Stimulated activated CD8-positive, alpha-beta memory T cell treated with anti-CD3 and anti-CD28 coated beads, Interleukin-15, amount 100 ng/mL, for 24 hours (primary cell): ENCODE data around the gene SLC29A2.
A peak's percentile ranks its signal among the peaks of the same experiment; 100 is the strongest.
"Not testable (repeated sequence)": the region's sequence is repeated elsewhere in the genome, so short reads cannot be mapped to it uniquely, and the experiment has no call there.

Experiments
- DNase-seq: peaks from one replicate; pipeline ENCODE4 v3.0.0-alpha.2; 2020; ENCODE audit warnings: low read depth

The SLC29A2 gene

DNA sequence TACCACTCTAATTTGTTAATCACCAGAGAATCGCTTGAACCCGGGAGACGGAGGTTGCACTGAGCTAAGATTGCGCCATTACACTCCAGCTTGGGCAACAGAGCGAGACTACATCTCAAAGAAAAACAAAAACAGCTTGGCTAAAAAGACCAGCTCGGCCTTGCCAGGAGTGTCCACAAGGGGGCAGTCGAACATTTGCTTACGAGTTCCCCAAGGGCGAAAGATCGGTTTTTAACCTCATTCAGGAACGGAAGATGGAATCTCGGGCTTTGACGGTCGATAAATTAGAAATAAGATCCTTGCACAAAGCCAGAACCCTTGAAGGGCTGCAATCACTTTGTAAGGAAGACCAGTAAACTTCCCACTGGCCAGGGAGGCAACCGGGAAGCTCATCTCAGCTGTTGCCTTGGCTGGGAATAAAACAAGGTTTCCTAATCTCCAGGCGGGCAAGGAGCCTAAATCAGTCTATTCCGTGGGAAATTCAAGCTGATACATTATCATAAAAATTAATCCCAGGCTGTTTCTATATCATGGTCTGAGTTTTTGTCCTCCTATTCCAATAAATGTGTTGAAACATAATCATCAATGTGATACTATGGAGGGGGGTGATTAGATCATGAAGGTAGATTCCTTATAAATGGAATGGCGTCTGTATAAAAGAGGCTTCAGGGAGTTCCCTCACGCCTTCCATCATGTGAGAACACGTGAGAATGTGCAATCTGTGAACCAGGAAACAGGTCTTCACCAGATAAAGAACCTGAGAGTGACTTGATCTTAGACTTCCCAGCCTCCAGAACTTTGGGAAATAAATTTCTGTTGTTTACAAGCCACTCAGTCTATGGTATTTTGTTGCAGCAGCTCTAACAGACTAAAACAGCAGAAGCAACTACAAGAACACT, 14.9 kb upstream of the SLC29A2 start:
- DNase-seq: peak; percentile 67

DNA sequence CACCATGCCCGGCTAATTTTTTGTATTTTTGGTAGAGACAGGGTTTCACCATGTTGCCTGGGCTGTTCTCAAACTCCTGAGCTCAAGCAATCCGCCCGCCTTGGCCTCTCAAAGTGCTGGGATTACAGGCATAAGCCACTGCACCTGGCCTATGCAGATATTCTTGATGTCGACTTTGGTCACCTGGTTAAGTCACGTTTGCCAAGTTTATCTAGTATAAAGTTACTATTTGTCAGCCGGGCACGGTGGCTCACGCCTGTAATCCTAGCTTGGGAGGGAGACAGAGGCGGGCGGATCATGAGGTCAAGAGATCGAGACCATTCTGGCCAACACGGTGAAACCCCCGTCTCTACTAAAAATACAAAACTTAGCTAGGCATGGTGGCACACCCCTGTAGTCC, 12.8 kb upstream of the SLC29A2 start:
- not testable (repeated sequence) for DNase-seq

GRCh38 chr11:66380264-66380663, 8.7 kb upstream of the SLC29A2 start:
- not testable (repeated sequence) for DNase-seq

GRCh38 chr11:66373690-66374287, 2.2 kb upstream of the SLC29A2 start:
- not testable (repeated sequence) for DNase-seq

DNA sequence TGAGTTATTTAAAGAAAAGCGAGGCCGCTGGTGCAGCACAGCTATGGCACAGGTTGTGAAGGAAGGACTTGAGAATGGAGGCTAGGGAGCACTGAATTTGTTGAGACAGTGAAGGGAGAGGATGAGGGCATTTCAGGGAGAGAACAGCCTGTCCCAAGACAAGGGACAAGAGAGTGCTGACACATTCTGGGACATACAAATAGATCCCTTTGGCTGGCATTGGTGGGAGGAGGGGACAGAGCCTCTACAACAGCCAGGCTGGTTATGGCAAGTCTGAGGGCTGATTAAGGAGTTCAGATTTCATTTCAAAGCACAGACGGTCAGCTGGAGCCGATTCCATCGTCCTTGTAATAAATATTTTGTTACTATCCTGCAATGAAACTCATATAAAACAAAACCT, 1.7 kb upstream of the SLC29A2 start:
- DNase-seq: no peak

DNA sequence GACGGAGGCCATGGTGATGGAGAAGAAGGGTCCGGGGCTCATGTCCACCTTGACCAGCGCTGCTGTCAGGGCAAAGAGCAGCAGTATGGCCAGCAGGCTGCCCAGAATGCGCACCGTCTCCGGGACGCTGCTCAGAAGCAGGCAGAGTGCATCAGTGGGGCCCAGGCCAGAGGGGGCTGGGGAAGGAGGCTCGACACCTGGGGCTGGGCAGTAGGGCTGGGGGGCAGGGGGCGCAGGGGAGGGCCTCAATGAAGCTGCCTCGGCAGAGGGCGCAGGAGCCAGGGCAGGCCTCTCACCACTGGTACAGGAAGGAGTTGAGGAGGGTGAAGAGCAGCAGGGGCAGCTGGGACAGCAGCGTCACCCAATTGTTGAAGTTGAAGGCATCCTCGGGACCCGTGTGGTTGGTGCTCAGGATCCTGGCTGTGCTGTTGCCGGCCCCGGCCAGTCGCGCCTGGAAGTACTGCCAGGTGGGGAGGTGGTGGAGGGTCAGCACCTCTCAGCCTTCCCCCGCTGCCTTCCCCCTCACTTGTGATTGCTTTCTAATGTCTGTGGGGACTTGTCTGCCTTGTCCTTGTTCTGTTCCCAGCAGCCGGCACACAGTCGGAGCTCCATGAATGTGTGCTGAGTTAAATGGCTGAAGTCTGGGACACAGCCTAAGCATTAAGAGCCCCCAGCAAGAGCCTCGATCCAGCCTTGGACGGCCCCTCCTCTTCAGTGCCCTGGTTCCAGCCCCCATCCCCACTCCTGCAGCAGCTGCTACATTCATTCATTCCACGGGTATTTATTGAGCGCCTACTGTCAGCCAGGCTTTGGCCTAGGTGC, 2.3 kb downstream of the SLC29A2 start:
- no peak for DNase-seq

DNA sequence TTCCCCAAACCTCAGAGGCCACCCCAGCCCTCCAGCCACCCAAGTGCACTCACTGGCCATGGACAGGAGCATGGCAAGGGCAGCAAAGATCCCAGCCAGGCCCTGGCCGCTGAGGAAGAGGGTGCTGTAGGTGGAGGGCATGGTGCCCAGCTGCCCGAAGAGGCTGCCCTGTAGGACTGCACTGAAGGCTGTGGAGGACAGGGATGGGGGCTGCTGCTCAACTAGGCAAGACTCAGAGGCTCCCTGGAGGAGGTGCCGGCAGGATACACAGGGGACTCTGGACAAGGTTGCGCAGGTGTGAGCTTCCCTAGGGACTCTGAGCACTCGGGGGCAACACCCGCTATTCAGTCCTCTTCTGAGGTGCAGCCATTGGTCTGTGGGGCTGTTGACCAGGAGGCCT, 3.1 kb downstream of the SLC29A2 start:
- no peak for DNase-seq

GRCh38 chr11:66367561-66368312, 3.8 kb downstream of the SLC29A2 start:
- no peak for DNase-seq

DNA sequence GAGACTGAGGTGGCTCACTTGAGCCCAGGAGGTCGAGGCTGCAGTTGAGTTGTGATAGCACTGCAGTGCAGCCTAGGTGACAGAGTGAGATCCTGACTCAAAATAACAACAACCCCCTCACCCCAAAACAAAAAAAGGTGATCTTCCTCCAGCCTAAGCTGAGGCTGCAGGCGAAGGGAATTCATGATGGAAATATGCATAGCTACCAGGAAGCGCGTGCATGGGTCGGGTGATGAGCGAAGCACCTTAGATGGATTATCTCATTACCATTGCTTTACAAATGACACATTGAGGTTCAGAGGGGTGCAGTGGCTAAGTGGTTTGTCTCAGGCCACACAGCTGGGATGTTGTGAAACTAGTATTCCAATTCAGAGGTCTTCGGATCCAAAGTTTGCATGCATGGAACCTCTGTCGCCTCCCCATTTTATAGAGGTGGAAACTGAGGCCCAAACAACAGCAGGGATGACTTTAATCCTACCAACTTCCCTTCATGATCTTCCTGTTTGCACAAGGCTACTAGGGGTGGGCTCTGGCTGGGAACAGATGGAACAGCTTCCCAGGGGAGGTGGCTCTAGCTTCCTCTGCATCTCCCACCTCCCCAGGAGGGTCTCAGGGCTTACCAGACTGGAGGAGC, 4.6 kb downstream of the SLC29A2 start:
- no peak for DNase-seq

- DNase-seq: no peak
Measured at GRCh38 chr11:66365711-66366619, 5.6 kb downstream of the SLC29A2 start.

- no peak for DNase-seq
Measured at GRCh38 chr11:66365166-66365565, 6.4 kb downstream of the SLC29A2 start.

GRCh38 chr11:66363805-66364535, 7.6 kb downstream of the SLC29A2 start:
- peak; percentile 72 for DNase-seq

DNA sequence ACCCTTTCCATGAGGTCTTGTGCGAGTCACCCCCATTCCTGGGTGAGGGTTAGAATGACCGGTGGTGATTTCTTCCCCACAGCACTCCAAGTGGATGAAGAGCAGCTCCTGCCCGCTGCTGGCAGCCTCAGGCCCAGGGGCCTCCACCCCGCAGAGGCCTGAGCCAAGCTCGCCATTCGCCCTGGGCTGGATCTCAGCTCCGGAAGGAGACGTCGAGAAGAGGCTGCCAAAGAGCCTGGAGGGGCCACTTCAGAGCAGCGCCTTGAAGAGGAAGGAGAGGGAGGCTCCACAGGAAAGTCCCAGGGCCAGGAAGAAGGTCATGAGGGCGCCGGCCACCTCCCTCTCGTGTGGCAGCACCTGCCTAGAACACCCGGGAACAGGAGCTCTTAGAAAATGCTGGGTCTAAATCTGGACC, 8.4 kb downstream of the SLC29A2 start:
- no peak for DNase-seq

- DNase-seq: no peak
Measured at GRCh38 chr11:66362481-66363147, 8.9 kb downstream of the SLC29A2 start.

- DNase-seq: no peak
Measured at GRCh38 chr11:66361502-66361941, 10.0 kb downstream of the SLC29A2 start.

DNA sequence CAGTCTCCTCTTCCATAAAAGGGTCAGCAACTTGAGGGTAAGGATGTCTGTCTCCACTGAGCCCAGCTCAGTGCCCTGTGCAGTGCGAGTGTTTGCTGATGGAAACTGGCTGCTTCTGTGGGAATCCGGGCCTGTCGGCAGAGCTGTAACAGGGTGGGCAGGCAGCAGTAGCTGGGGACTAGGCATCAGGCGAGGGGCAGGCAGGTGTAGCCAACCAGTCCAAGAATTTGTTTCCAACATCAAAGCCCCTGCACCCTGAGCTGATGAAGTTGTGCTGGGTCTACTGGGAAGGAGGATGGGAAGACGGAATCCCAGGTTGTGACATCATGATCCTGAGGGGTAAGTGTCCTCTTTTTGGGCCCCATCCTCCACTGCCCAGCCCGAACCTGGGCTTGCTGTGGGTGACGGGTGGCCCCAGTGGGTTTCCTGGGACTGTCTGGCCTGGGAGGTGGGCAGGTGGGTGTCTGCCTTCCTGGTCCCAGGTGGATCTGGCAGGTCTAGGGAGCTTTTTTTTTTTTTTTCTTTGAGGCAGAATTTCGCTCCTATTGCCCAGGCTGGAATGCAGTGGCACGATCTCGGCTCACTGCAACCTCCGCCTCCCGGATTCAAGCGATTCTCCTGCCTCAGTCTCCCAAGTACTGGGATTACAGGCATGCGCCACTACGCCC, 11.0 kb downstream of the SLC29A2 start:
- DNase-seq: no peak

- no peak for DNase-seq
Measured at GRCh38 chr11:66359662-66360087, 11.9 kb downstream of the SLC29A2 start.

GRCh38 chr11:66350560-66351235, 20.9 kb downstream of the SLC29A2 start:
- DNase-seq: not testable (repeated sequence)
